Panc1 (cell line): Measurements from ENCODE around the gene DIAPH2. TPM values are rescaled to one million over a fixed set of nuclear protein-coding genes. Genes with fewer than 3 reads are reported as not detected.

ENCODE experiments used
- ATAC-seq: fragments of 200-7000 bp; cut with Tn5 transposase; 2 replicates; pipeline ENCODE4 v1.9.1; 2020; ENCODE audit warnings: mild to moderate bottlenecking, moderate library complexity
- BruUV-seq: library from RNA; stranded (reverse); fragments of 400-500 nt; replicated peaks from 2 replicates; lab custom pipeline; 2021; lab: Mats Ljungman, UMichigan
- CTCF ChIA-PET: fragments of 300-600 bp; sonication (Branson Sonifier 250); formaldehyde crosslinking; loops from one replicate; lab custom pipeline; 2022; ENCODE audit warnings: antibody characterized with exemption; lab: Charles Lee
- POLR2A ChIA-PET: fragments of 300-600 bp; sonication (Branson Sonifier 250); formaldehyde crosslinking; loops from one replicate; lab custom pipeline; 2022; ENCODE audit warnings: antibody characterized with exemption; lab: Charles Lee
- DNase-seq: peaks from one replicate; pipeline ENCODE4 v3.0.0-alpha.2; 2010; ENCODE audit warnings: low read depth, low spot score
- H3K27ac ChIP-seq: 2 replicates; pipeline ENCODE4 v1.5.1; 2011; ENCODE audit warnings: mild to moderate bottlenecking, low read length, inconsistent platforms
- H3K27me3 ChIP-seq: fragments of 200-500 bp; sonication (Bioruptor generic); 2 replicates; pipeline ENCODE4 v1.6.0; 2014; ENCODE audit warnings: low read length, inconsistent platforms; ENCODE audit not compliant: control insufficient read depth, insufficient read depth
- H3K36me3 ChIP-seq: fragments of 200-500 bp; sonication (Bioruptor generic); 2 replicates; pipeline ENCODE4 v1.5.1; 2014; ENCODE audit warnings: inconsistent platforms, mild to moderate bottlenecking, low read length, moderate library complexity; ENCODE audit not compliant: control insufficient read depth, insufficient read depth
- H3K4me1 ChIP-seq: 2 replicates; pipeline ENCODE4 v1.5.1; 2011; ENCODE audit warnings: inconsistent platforms, mild to moderate bottlenecking, low read length, moderate library complexity; ENCODE audit not compliant: control insufficient read depth, insufficient read depth
- H3K4me3 ChIP-seq, 2 experiments: 2 replicates each; pipeline ENCODE4 v1.5.1; 2011 to 2012; ENCODE audit warnings: low read depth in 2 of 2, low read length in 2 of 2, mild to moderate bottlenecking in 2 of 2, inconsistent platforms in 1 of 2, moderate library complexity in 1 of 2
- H3K9me3 ChIP-seq: fragments of 200-500 bp; sonication (Bioruptor generic); 2 replicates; pipeline ENCODE4 v1.5.1; 2014; ENCODE audit warnings: low read depth, mild to moderate bottlenecking, inconsistent platforms, low read length, moderate library complexity; ENCODE audit not compliant: control insufficient read depth, insufficient read depth
- POLR2AphosphoS5 ChIP-seq: IDR thresholded peaks from 2 replicates; pipeline ENCODE4 v1.6.1; 2012; ENCODE audit warnings: mild to moderate bottlenecking, low read depth, low read length, moderate library complexity
- SIN3A ChIP-seq: IDR thresholded peaks from 2 replicates; pipeline ENCODE4 v1.6.1; 2012; ENCODE audit warnings: low read depth, mild to moderate bottlenecking, low read length, moderate library complexity, borderline replicate concordance; ENCODE audit not compliant: insufficient read depth
- TCF7L2 ChIP-seq: IDR thresholded peaks from 2 replicates; pipeline ENCODE4 v1.6.1; 2011; ENCODE audit warnings: mild to moderate bottlenecking, low read depth, low read length, inconsistent platforms
- in situ Hi-C: cut with HindIII; loops from 2 replicates; pipeline ENCODE4 v1.10.0; 2016; ENCODE audit warnings: low sequenced_read_pairs, low pct_unique_long_range_greater_than_20kb
- intact Hi-C: fragments of 100-400 bp; cut with micrococcal nuclease; formaldehyde crosslinking; loops from one replicate; pipeline ENCODE4 v1.10.0; 2022; ENCODE audit not compliant: unreplicated experiment
- total RNA-seq: library from RNA; stranded (reverse); gene quantifications from one replicate; pipeline ENCODE4 v1.2.1, GENCODE V29; 2021; ENCODE audit not compliant: unreplicated experiment
- TF ChIP-seq, protein P1 (sequence below), 2 experiments: IDR thresholded peaks; 2 replicates each; pipeline ENCODE4 v1.6.1; 2011 to 2012; ENCODE audit warnings: low read depth in 2 of 2, control low read depth in 1 of 2, low read length in 1 of 2, mild to moderate bottlenecking in 1 of 2, moderate library complexity in 1 of 2; ENCODE audit not compliant: insufficient read depth in 1 of 2
- TF ChIP-seq, protein P2 (sequence below): fragments of 450-650 bp; IDR thresholded peaks from 2 replicates; pipeline ENCODE4 v1.5.1; 2017; ENCODE audit warnings: mild to moderate bottlenecking

DIAPH2 gene
- total RNA-seq, 1 experiment from 2014 or later, result 17.0 TPM

DNA sequence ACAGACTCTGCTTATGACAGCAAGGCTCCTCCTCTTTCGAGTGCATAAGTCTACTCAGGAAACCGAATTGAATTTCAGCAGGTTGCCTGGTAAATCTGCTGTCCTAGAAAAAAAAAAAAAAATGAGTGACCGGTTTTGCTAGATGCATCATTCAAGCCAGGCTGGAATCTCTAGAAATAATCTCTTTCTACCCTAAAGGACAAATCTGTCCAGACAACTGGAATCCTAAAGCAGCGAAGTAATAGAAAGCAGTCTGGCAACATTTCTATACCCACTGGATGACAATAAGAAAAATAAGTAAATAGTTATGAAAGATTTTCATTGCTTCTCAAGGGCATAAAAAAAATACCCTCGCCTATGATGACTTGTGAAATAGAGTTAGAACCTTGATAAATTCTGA, 902.5 kb downstream of the DIAPH2 start:
- no peak for ATAC-seq
- H3K4me1 ChIP-seq, result no peaks in the 10 kb centered on the region
- DNase-seq, result no peak
- TF ChIP-seq TCF7L2 (no peak), POLR2AphosphoS5 (no peak), SIN3A (no peak)
- TF ChIP-seq, protein P1, sequence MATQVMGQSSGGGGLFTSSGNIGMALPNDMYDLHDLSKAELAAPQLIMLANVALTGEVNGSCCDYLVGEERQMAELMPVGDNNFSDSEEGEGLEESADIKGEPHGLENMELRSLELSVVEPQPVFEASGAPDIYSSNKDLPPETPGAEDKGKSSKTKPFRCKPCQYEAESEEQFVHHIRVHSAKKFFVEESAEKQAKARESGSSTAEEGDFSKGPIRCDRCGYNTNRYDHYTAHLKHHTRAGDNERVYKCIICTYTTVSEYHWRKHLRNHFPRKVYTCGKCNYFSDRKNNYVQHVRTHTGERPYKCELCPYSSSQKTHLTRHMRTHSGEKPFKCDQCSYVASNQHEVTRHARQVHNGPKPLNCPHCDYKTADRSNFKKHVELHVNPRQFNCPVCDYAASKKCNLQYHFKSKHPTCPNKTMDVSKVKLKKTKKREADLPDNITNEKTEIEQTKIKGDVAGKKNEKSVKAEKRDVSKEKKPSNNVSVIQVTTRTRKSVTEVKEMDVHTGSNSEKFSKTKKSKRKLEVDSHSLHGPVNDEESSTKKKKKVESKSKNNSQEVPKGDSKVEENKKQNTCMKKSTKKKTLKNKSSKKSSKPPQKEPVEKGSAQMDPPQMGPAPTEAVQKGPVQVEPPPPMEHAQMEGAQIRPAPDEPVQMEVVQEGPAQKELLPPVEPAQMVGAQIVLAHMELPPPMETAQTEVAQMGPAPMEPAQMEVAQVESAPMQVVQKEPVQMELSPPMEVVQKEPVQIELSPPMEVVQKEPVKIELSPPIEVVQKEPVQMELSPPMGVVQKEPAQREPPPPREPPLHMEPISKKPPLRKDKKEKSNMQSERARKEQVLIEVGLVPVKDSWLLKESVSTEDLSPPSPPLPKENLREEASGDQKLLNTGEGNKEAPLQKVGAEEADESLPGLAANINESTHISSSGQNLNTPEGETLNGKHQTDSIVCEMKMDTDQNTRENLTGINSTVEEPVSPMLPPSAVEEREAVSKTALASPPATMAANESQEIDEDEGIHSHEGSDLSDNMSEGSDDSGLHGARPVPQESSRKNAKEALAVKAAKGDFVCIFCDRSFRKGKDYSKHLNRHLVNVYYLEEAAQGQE (IDR thresholded peaks at IDR 0.05; ENCODE audit: insufficient read depth in 1 of 2, low read depth in 2 of 2, low read length in 1 of 2), result no peak
- TF ChIP-seq, protein P2, sequence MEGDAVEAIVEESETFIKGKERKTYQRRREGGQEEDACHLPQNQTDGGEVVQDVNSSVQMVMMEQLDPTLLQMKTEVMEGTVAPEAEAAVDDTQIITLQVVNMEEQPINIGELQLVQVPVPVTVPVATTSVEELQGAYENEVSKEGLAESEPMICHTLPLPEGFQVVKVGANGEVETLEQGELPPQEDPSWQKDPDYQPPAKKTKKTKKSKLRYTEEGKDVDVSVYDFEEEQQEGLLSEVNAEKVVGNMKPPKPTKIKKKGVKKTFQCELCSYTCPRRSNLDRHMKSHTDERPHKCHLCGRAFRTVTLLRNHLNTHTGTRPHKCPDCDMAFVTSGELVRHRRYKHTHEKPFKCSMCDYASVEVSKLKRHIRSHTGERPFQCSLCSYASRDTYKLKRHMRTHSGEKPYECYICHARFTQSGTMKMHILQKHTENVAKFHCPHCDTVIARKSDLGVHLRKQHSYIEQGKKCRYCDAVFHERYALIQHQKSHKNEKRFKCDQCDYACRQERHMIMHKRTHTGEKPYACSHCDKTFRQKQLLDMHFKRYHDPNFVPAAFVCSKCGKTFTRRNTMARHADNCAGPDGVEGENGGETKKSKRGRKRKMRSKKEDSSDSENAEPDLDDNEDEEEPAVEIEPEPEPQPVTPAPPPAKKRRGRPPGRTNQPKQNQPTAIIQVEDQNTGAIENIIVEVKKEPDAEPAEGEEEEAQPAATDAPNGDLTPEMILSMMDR, result no peak
- intact Hi-C loops, result no loop called here
- no peaks in the 10 kb centered on the region for H3K36me3 ChIP-seq
- ChIA-PET CTCF (no interaction called here), POLR2A (no interaction called here)
- H3K27ac ChIP-seq, result no peak overlapping the region
- H3K27me3 ChIP-seq, result no peaks in the 10 kb centered on the region
- no peaks in the 10 kb centered on the region for H3K9me3 ChIP-seq
- no peak overlapping the region for H3K4me3 ChIP-seq
- in situ Hi-C loops, result no loop called here
- no TSS peak for BruUV-seq

DNA sequence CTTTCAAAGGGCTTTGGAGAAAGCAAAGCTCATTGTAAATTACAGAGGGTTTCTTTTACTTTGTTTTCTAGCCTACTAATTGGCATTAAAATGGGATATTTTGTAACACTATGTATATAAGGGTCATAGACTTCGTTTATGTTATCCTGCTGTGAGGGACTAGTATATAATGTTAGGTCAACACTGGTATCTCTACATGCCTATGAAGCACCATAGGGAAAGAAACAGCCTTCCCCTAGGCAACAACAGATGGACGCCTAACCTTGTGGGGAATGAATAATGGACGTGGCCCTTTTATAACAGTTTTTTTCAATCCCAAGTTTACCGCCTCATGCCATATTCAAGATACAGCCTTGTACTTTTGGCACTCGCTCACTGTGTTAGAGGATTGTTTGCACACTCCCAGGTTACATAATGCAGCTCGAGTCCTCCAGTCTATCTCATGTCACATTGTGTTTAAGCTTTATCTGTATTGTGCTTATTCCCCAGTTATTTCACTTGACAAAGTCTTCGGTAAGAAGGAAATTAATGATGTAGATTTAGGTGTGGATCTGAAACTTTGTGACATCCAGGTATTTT, 910.1 kb downstream of the DIAPH2 start:
- no TSS peak for BruUV-seq
- DNase-seq (no peak), ATAC-seq (no peak)
- CTCF ChIA-PET, result no interaction called here
- in situ Hi-C loops (no loop called here), intact Hi-C loops (no loop called here)
- H3K27ac ChIP-seq, result no peak overlapping the region
- H3K36me3 ChIP-seq, result no peaks in the 10 kb centered on the region
- H3K4me3 ChIP-seq, result no peak overlapping the region
- no peaks in the 10 kb centered on the region for H3K9me3 ChIP-seq
- H3K27me3 ChIP-seq, result no peaks in the 10 kb centered on the region
- no peak for TF ChIP-seq POLR2AphosphoS5
- TF ChIP-seq, protein P2, result no peak
- TF ChIP-seq TCF7L2, result no peak
- no peak for TF ChIP-seq SIN3A
- TF ChIP-seq, protein P1 (IDR thresholded peaks at IDR 0.05; ENCODE audit: insufficient read depth in 1 of 2, low read depth in 2 of 2, low read length in 1 of 2), result no peak
- H3K4me1 ChIP-seq, result no peaks in the 10 kb centered on the region
- POLR2A ChIA-PET, result no interaction called here
